SH-SY5Y (cell line): ENCODE measurements around the gene ZNF554.

Experiments used
- GATA2 ChIP-seq: IDR thresholded peaks from 2 replicates; pipeline ENCODE4 v1.6.1; 2011; ENCODE audit warnings: mild to moderate bottlenecking, low read depth, low read length
- GATA3 ChIP-seq: IDR thresholded peaks from 2 replicates; pipeline ENCODE4 v1.6.1; 2011; ENCODE audit warnings: low read depth, mild to moderate bottlenecking, low read length, moderate library complexity

DNA sequence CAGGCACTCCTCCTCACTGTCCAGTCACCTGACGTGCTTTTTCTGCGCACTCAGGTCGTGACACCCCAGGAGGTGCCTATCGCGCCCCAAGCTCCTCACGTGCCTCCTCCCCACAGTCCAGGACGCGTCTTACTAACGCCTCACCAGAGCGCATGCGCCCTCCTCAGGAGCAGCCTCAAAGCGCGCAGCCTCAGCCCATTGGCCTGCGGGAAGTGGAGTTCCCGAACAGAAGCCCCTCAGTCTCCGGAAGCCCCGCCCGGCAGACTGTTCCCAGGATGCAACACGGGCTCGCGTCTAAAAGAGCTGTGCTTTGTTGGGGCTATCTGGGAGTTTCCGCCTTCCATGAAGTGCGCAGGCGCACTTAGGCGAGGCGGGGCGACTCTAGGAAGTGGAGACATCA, 39.2 kb downstream of the ZNF554 start:
- no peak for TF ChIP-seq GATA2
- no peak for TF ChIP-seq GATA3
